ENCODE data around the gene HEXA.

Gene HEXA

DNA sequence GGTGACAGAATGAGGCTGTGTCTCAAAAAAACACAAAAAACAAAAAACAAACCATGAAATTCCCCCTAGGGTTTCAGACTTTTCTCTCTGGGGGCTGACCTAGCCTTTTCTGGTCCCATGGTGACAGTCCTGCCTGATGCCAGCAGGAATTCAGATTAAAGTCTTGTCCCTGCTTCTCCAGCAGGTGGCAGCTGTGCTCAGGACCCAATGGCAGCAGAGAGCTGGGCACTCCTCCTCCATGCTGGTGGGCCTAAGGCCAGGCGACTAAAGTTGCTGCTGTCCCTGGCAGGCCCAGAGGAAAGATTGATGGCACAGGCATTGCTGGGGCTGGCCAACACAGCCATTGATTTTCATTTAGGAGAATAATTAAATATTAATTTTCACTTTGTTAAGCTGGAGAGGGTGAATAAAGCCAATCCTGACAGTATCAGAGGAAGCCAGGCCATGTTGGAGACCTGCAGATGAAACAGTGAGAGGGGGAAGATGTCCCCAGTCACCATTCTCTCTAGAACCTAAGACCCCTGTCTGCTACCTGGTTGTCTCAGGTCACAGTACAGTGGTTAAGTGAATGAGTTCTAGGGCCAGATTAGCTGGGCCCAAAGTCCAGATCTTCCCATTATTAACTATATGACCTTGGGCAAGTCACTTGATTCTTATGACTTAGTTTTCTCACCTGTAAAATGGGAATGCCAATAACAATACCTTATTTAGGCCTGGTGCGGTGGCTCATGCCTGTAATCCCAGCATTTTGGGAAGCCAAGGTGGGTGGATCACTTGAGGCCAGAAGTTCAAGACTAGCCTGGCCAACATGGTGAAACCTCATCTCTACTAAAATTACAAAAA lies 63.0 kb downstream of the HEXA start:
- peaks cover 0 to 11% (median 5%) of the 10 kb centered on the region in 3 experiments for H3K27me3 ChIP-seq (ENCODE audit: control insufficient read depth in 3 of 3, insufficient read depth in 3 of 3, low read depth in 1 of 3, low read length in 3 of 3)
- H2AFZ ChIP-seq (ENCODE audit: low read length): no peak overlapping the region
- DNase-seq (ENCODE audit: low spot score): peak; percentile 48

DNA sequence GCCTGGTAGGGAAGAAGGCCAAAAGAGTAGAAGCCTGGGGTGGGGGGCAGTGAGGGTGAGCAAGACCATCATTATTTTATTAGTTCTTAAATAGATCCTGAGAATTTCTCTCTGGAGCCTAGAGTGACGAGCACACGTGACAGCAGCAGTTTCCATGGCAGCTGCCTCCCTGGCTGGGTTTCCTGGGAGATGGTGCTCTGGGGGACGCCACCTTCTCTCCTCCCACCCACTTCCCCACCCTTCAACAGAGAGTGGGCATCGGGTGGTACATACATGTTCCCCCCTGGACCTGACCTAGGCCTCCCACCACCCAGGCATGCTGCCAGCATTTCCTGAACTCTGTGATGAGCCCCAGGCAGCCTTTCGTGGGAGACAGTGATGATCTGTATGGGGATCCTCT lies 68.8 kb downstream of the HEXA start:
- peaks cover 3 to 7% of the 10 kb centered on the region in 2 donors for H3K4me1 ChIP-seq (ENCODE audit: control insufficient read depth in 2 of 2, insufficient read depth in 1 of 2, low read depth in 1 of 2, low read length in 2 of 2)
- H4K8ac ChIP-seq (ENCODE audit: low read depth, low read length): no peak overlapping the region
- no peak overlapping the region for H3K27ac ChIP-seq (replicated peaks; ENCODE audit: low read length)
- no peak overlapping the region for H3K4me2 ChIP-seq (ENCODE audit: insufficient read depth, low read length, poor library complexity, severe bottlenecking)
- H3K27me3 ChIP-seq (ENCODE audit: control insufficient read depth in 3 of 3, insufficient read depth in 3 of 3, low read depth in 1 of 3, low read length in 3 of 3): peaks cover 0 to 11% (median 6%) of the 10 kb centered on the region in 3 experiments
- no peak overlapping the region for H2AK5ac ChIP-seq (ENCODE audit: low read depth, low read length)
- no peaks in the 10 kb centered on the region for H3K36me3 ChIP-seq (replicated peaks in 1 of 2; ENCODE audit: control insufficient read depth in 2 of 2, insufficient read depth in 2 of 2, low read length in 2 of 2)
- no peaks in the 10 kb centered on the region for H3K79me1 ChIP-seq (ENCODE audit: low read depth, low read length)
- no peaks in the 10 kb centered on the region for H3K9me3 ChIP-seq (replicated peaks in 1 of 2; ENCODE audit: control insufficient read depth in 2 of 2, insufficient read depth in 1 of 2, low read depth in 1 of 2, low read length in 2 of 2)
- no peak overlapping the region for H2BK5ac ChIP-seq (ENCODE audit: low read length)
- H4K91ac ChIP-seq (ENCODE audit: low read depth, low read length, poor library complexity): no peak overlapping the region
- no peak overlapping the region for H2BK12ac ChIP-seq (ENCODE audit: low read length)
- no peak overlapping the region for H2BK120ac ChIP-seq (ENCODE audit: low read depth, low read length)
- no peak overlapping the region for H3K18ac ChIP-seq (ENCODE audit: low read length)
- WGBS, 2 donors (ENCODE audit: extremely low coverage in 2 of 2, insufficient read length in 2 of 2, insufficient replicate concordance in 1 of 2): no CpG with 5 or more reads among the region's 5 CpGs
- DNase-seq (ENCODE audit: low spot score): no peak
- H2AFZ ChIP-seq (ENCODE audit: low read length): no peak overlapping the region
- no peak overlapping the region for H3K23ac ChIP-seq (ENCODE audit: low read depth, low read length, poor library complexity)
- no peak overlapping the region for H2BK15ac ChIP-seq (ENCODE audit: low read length)
- H3K4me3 ChIP-seq (ENCODE audit: low read length in 2 of 2): no peak overlapping the region
- H3K14ac ChIP-seq (ENCODE audit: low read length): no peak overlapping the region
- H3K9ac ChIP-seq (ENCODE audit: low read depth, low read length, poor library complexity): no peak overlapping the region
- no peak overlapping the region for H3K4ac ChIP-seq (ENCODE audit: low read length)

More for the DNA sequence above, 63.0 kb downstream of the HEXA start:
- H3K14ac ChIP-seq (ENCODE audit: low read length): no peak overlapping the region
- no CpG with 5 or more reads among the region's 2 CpGs for WGBS, 2 donors (ENCODE audit: extremely low coverage in 2 of 2, insufficient read length in 2 of 2, insufficient replicate concordance in 1 of 2)
- no peak overlapping the region for H2BK12ac ChIP-seq (ENCODE audit: low read length)
- no peak overlapping the region for H2BK15ac ChIP-seq (ENCODE audit: low read length)
- H3K9me3 ChIP-seq (replicated peaks in 1 of 2; ENCODE audit: control insufficient read depth in 2 of 2, insufficient read depth in 1 of 2, low read depth in 1 of 2, low read length in 2 of 2): no peaks in the 10 kb centered on the region
- H3K36me3 ChIP-seq (replicated peaks in 1 of 2; ENCODE audit: control insufficient read depth in 2 of 2, insufficient read depth in 2 of 2, low read length in 2 of 2): no peaks in the 10 kb centered on the region
- no peak overlapping the region for H3K9ac ChIP-seq (ENCODE audit: low read depth, low read length, poor library complexity)
- H3K27ac ChIP-seq (replicated peaks; ENCODE audit: low read length): no peak overlapping the region
- no peak overlapping the region for H2AK5ac ChIP-seq (ENCODE audit: low read depth, low read length)
- no peak overlapping the region for H3K23ac ChIP-seq (ENCODE audit: low read depth, low read length, poor library complexity)
- no peak overlapping the region for H3K4ac ChIP-seq (ENCODE audit: low read length)
- no peak overlapping the region for H3K4me3 ChIP-seq (ENCODE audit: low read length in 2 of 2)
- H2BK5ac ChIP-seq (ENCODE audit: low read length): no peak overlapping the region
- H4K91ac ChIP-seq (ENCODE audit: low read depth, low read length, poor library complexity): no peak overlapping the region
- H3K79me1 ChIP-seq (ENCODE audit: low read depth, low read length): no peaks in the 10 kb centered on the region
- H3K4me1 ChIP-seq (ENCODE audit: control insufficient read depth in 2 of 2, insufficient read depth in 1 of 2, low read depth in 1 of 2, low read length in 2 of 2): no peaks in the 10 kb centered on the region
- no peak overlapping the region for H4K8ac ChIP-seq (ENCODE audit: low read depth, low read length)
- no peak overlapping the region for H3K18ac ChIP-seq (ENCODE audit: low read length)
- no peak overlapping the region for H3K4me2 ChIP-seq (ENCODE audit: insufficient read depth, low read length, poor library complexity, severe bottlenecking)
- no peak overlapping the region for H2BK120ac ChIP-seq (ENCODE audit: low read depth, low read length)

DNA sequence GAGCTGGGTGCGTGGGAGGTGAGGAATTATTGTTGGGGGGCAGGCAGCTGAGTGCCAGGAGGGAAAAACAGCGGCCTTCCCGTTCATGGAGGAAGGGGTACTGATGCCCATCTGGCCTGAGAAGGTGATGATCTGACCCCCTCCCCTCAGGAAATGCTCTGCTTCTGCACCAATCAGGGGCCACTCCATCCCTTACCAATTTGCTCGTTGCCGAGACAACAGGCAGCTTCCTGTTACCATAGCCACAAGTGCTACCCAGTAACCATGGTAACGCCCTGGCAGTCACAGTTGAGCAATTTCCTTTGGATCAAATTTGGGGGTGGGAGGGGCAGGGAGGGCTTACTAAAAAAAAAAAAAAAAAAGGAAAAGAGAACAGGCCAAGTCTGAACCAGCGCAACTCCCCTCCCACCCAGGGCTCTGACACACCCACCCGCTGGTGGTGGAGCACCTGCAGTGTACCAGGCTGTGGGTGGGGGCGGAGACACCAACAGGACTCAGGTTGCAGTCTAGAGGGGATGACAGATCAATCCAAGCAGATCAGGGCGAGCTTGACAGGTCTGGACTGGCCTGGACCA lies 69.5 kb downstream of the HEXA start:
- Histone ChIP-seq H2BK15ac (ENCODE audit: low read length) (no peak overlapping the region), H2BK120ac (ENCODE audit: low read depth, low read length) (no peak overlapping the region), H3K4me3 (ENCODE audit: low read length in 2 of 2) (no peak overlapping the region), H2BK5ac (ENCODE audit: low read length) (no peak overlapping the region), H2AFZ (ENCODE audit: low read length) (no peak overlapping the region), H3K36me3 (replicated peaks in 1 of 2; ENCODE audit: control insufficient read depth in 2 of 2, insufficient read depth in 2 of 2, low read length in 2 of 2) (no peaks in the 10 kb centered on the region), H3K14ac (ENCODE audit: low read length) (no peak overlapping the region), H3K4ac (ENCODE audit: low read length) (no peak overlapping the region), H3K23ac (ENCODE audit: low read depth, low read length, poor library complexity) (peak overlapping the region; percentile 34), H3K4me2 (ENCODE audit: insufficient read depth, low read length, poor library complexity, severe bottlenecking) (no peak overlapping the region), H4K91ac (ENCODE audit: low read depth, low read length, poor library complexity) (no peak overlapping the region), H3K27me3 (ENCODE audit: control insufficient read depth in 3 of 3, insufficient read depth in 3 of 3, low read depth in 1 of 3, low read length in 3 of 3) (peaks cover 0 to 11% (median 6%) of the 10 kb centered on the region in 3 experiments), H3K4me1 (ENCODE audit: control insufficient read depth in 2 of 2, insufficient read depth in 1 of 2, low read depth in 1 of 2, low read length in 2 of 2) (peaks cover 3 to 7% of the 10 kb centered on the region in 2 donors), H3K18ac (ENCODE audit: low read length) (no peak overlapping the region), H3K9ac (ENCODE audit: low read depth, low read length, poor library complexity) (peak overlapping the region; percentile 66), H3K79me1 (ENCODE audit: low read depth, low read length) (no peaks in the 10 kb centered on the region), H2AK5ac (ENCODE audit: low read depth, low read length) (no peak overlapping the region), H3K27ac (replicated peaks; ENCODE audit: low read length) (no peak overlapping the region), H2BK12ac (ENCODE audit: low read length) (no peak overlapping the region), H3K9me3 (replicated peaks in 1 of 2; ENCODE audit: control insufficient read depth in 2 of 2, insufficient read depth in 1 of 2, low read depth in 1 of 2, low read length in 2 of 2) (no peaks in the 10 kb centered on the region), H4K8ac (ENCODE audit: low read depth, low read length) (no peak overlapping the region)
- DNase-seq (ENCODE audit: low spot score): no peak
- no CpG with 5 or more reads among the region's 10 CpGs for WGBS, 2 donors (ENCODE audit: extremely low coverage in 2 of 2, insufficient read length in 2 of 2, insufficient replicate concordance in 1 of 2)

GRCh38 chr15:72304596-72304995 lies 71.2 kb downstream of the HEXA start:
- no peak overlapping the region for H3K14ac ChIP-seq (ENCODE audit: low read length)
- H2BK15ac ChIP-seq (ENCODE audit: low read length): no peak overlapping the region
- no peak overlapping the region for H2BK5ac ChIP-seq (ENCODE audit: low read length)
- WGBS, 2 donors (ENCODE audit: extremely low coverage in 2 of 2, insufficient read length in 2 of 2, insufficient replicate concordance in 1 of 2): no CpG with 5 or more reads among the region's 7 CpGs
- no peak overlapping the region for H3K4ac ChIP-seq (ENCODE audit: low read length)
- no peak overlapping the region for H2BK120ac ChIP-seq (ENCODE audit: low read depth, low read length)
- no peak overlapping the region for H3K27ac ChIP-seq (replicated peaks; ENCODE audit: low read length)
- H3K36me3 ChIP-seq (replicated peaks in 1 of 2; ENCODE audit: control insufficient read depth in 2 of 2, insufficient read depth in 2 of 2, low read length in 2 of 2): no peaks in the 10 kb centered on the region
- no peak overlapping the region for H3K9ac ChIP-seq (ENCODE audit: low read depth, low read length, poor library complexity)
- H3K4me1 ChIP-seq (ENCODE audit: control insufficient read depth in 2 of 2, insufficient read depth in 1 of 2, low read depth in 1 of 2, low read length in 2 of 2): peaks cover 3 to 7% of the 10 kb centered on the region in 2 donors
- DNase-seq (ENCODE audit: low spot score): no peak
- no peak overlapping the region for H3K4me3 ChIP-seq (ENCODE audit: low read length in 2 of 2)
- H4K91ac ChIP-seq (ENCODE audit: low read depth, low read length, poor library complexity): no peak overlapping the region
- H3K9me3 ChIP-seq (replicated peaks in 1 of 2; ENCODE audit: control insufficient read depth in 2 of 2, insufficient read depth in 1 of 2, low read depth in 1 of 2, low read length in 2 of 2): no peaks in the 10 kb centered on the region
- no peak overlapping the region for H3K4me2 ChIP-seq (ENCODE audit: insufficient read depth, low read length, poor library complexity, severe bottlenecking)
- no peak overlapping the region for H2AFZ ChIP-seq (ENCODE audit: low read length)
- H3K18ac ChIP-seq (ENCODE audit: low read length): no peak overlapping the region
- H3K23ac ChIP-seq (ENCODE audit: low read depth, low read length, poor library complexity): no peak overlapping the region
- peaks cover 0 to 11% (median 6%) of the 10 kb centered on the region in 3 experiments for H3K27me3 ChIP-seq (ENCODE audit: control insufficient read depth in 3 of 3, insufficient read depth in 3 of 3, low read depth in 1 of 3, low read length in 3 of 3)
- no peak overlapping the region for H4K8ac ChIP-seq (ENCODE audit: low read depth, low read length)
- no peak overlapping the region for H2AK5ac ChIP-seq (ENCODE audit: low read depth, low read length)
- no peak overlapping the region for H2BK12ac ChIP-seq (ENCODE audit: low read length)
- H3K79me1 ChIP-seq (ENCODE audit: low read depth, low read length): no peaks in the 10 kb centered on the region
